Retinal pigment epithelial cell (primary cell): ENCODE results near the gene FDX2.

Source experiments
- DNase-seq: peaks from one replicate; pipeline ENCODE4 v3.0.0-alpha.2; 2010; ENCODE audit warnings: low read depth
- H3K4me3 ChIP-seq: 2 replicates; pipeline ENCODE4 v1.5.1; 2011; ENCODE audit warnings: mild to moderate bottlenecking, low read length, control low read depth, moderate library complexity
- CTCF ChIP-seq: conservative IDR thresholded peaks from 2 replicates; pipeline ENCODE4 v1.5.1; 2011; ENCODE audit warnings: low read depth, low read length, control low read depth, inconsistent platforms

Gene FDX2

GRCh38 chr19:10353793-10354391 is 38.1 kb upstream of the FDX2 start:
- DNase-seq: no peak
- TF ChIP-seq CTCF: no peak
- no peak overlapping the region for H3K4me3 ChIP-seq

- no peak for DNase-seq
- no peak for TF ChIP-seq CTCF
- H3K4me3 ChIP-seq: no peak overlapping the region
Observed at GRCh38 chr19:10352764-10353671, 37.2 kb upstream of the FDX2 start.

- DNase-seq: no peak
- H3K4me3 ChIP-seq: no peak overlapping the region
- TF ChIP-seq CTCF: no peak
Observed at GRCh38 chr19:10346509-10346908, 30.7 kb upstream of the FDX2 start.

- no peak for TF ChIP-seq CTCF
- H3K4me3 ChIP-seq: no peak overlapping the region
- no peak for DNase-seq
Observed at GRCh38 chr19:10344780-10345179, 29.0 kb upstream of the FDX2 start.

GRCh38 chr19:10343495-10343894 is 27.7 kb upstream of the FDX2 start:
- no peak overlapping the region for H3K4me3 ChIP-seq
- no peak for DNase-seq
- TF ChIP-seq CTCF: no peak

- no peak overlapping the region for H3K4me3 ChIP-seq
- DNase-seq: no peak
- no peak for TF ChIP-seq CTCF
Observed at GRCh38 chr19:10339977-10340376, 24.2 kb upstream of the FDX2 start.

GRCh38 chr19:10339380-10339960 is 23.7 kb upstream of the FDX2 start, which contains the start of gene ICAM3:
ICAM3 (minus strand) TSS chr19:10339624; CDS start chr19:10339614, 10 bp downstream.
- no peak for TF ChIP-seq CTCF
- H3K4me3 ChIP-seq: no peak within 1 kb of the TSS
- no peak for DNase-seq
